HG03060 (cell line): ENCODE measurements around the gene PDZD7.
"Not testable (repeated sequence)": the region's sequence is repeated elsewhere in the genome, so short reads cannot be mapped to it uniquely, and the experiment has no call there.

Experiments
- ATAC-seq: cut with Tn5 transposase; IDR thresholded peaks from one replicate; pipeline ENCODE4 v1.9.1; 2021; ENCODE audit warnings: low read depth, moderate number of reproducible peaks; ENCODE audit not compliant: unreplicated experiment

Gene PDZD7

DNA sequence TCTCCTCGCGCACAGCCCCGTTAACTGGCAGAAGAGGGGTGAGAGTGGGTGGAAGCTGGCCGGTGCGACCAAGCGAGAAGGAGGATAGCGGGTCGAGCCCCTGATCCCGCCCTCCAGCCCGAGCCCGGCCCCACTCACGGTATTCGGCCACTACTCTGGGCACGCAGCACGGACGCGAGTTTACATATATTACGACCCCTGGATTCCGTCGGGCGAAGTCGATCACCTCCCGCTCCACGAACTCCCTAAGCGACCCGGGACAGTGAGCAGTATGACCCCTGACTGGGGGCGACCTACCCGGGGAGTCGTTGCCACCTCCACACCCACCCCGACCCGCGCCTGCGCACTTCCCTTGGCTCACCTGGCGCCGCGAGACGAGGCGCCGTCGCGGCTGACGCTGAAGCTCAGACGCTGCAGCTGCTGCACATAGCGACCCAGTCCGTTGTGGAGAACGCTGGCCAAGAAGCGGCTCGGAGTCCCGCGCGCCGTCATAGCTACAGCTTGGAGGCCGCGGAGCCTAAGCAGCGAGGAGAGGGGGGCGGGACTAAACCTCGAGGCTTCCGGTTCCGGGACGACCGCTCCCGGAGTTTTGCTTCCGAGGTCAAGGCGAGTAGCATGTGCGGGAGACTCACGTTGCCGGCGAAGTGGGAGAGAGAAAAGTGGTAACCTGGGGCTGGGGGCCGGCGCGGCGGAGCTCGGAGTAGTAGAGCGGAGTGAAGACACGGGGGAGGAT lies 43.8 kb downstream of the PDZD7 start, which contains the start of the genes MRPL43 and TWNK:
TSS of gene MRPL43 (minus strand) at position 546 of the 733 bp plus-strand sequence. CDS start at position 492, 54 bp downstream.
TSS of gene TWNK (plus strand) at position 592 of the 733 bp plus-strand sequence. CDS start 668 bp downstream, outside the sequence.
- ATAC-seq = no peak

DNA sequence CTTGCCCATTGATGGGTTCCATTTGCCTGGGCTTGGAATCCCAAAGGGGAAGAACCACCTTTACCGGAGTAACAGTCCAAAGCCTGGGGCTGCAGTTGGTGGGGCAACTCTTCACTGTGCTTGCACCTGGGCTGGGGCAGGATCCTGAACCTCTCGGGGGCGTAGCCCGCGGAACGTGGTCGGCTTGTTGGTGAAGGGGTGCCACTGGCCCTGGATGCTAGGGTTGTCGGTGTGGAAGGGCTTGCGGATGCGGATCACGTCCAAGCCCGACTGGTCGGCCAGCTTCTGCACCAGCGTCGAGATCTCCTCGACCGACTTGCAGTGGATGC lies 44.3 kb downstream of the PDZD7 start:
- no peak for ATAC-seq

DNA sequence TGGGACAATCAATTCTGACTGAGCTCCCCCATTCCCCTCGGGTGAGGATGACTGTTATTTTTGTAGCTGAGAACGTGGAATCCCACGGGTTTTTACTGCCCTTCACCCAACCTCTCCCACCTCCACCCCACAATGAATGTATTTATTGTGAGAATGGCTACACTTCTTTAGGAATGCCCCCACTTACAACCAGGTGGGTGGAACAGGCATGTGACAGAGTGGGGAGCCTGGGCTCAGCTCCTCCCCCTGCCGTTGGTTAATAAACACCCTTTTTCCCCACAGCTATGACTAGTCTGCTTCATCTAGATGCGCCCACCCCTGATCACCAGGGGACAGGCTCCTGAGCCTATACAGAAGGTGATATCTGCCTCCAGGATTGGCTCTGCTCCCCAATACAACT lies 45.6 kb downstream of the PDZD7 start:
- ATAC-seq = no peak

DNA sequence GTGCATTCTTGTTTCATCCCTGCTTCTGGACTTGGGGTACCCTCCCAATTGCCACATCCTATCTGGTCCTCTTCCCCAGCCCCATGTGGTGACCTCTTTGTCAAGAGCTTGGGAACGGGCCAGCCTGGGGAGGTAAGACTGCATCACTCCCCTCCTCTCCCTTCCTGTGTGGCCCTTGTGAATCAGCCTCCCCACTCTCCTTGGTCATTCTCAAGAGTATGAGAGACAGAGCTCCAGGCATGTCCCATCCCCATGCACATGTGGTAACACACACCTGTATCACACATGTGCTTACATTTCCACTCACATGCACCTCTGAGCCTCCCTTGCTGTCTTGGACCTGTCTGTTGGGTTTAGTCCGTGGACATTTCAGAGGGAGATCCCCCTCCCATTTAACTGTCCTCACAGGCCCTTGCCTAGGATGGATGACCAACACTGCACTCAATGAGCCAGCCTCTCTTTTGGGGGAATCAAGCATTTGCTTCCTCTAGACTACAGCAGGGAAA lies 46.2 kb downstream of the PDZD7 start:
- ATAC-seq = no peak

DNA sequence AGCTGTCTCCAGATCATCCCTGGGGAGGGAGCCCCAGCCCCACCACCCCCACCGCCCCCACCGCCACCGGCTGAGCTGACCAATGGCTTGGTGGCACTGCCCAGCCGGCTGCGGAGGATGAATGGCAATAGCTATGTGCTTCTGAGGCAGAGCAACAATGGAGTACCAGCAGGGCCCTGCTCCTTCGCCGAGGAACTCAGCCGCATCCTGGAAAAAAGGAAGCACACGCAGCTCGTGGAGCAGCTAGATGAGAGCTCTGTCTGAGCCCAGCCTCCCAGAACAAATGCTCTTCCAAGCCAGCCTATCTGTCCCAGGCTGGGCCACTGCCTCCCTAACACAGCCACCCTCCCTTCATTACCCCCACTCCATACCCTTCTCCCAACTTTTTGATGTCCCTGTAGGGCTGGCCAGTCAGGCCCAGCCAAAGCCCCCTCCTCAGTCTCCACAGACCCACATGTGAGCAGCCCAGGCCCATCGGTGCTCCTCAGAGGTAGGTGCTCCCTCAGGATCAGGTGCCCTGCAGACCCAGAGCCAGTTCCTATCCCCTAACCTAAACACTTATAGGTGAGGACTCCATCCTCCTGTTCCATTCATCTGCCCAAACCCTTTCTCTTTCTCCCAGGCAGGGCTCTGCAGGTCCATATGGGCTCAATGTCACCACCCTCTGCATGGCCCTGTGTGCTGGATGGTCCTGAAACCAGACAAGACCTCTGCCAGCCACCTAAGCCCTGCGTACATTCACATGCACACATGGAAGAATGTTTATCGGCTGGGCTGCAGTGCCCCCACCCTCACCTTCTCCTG lies 46.9 kb downstream of the PDZD7 start:
- no peak for ATAC-seq

DNA sequence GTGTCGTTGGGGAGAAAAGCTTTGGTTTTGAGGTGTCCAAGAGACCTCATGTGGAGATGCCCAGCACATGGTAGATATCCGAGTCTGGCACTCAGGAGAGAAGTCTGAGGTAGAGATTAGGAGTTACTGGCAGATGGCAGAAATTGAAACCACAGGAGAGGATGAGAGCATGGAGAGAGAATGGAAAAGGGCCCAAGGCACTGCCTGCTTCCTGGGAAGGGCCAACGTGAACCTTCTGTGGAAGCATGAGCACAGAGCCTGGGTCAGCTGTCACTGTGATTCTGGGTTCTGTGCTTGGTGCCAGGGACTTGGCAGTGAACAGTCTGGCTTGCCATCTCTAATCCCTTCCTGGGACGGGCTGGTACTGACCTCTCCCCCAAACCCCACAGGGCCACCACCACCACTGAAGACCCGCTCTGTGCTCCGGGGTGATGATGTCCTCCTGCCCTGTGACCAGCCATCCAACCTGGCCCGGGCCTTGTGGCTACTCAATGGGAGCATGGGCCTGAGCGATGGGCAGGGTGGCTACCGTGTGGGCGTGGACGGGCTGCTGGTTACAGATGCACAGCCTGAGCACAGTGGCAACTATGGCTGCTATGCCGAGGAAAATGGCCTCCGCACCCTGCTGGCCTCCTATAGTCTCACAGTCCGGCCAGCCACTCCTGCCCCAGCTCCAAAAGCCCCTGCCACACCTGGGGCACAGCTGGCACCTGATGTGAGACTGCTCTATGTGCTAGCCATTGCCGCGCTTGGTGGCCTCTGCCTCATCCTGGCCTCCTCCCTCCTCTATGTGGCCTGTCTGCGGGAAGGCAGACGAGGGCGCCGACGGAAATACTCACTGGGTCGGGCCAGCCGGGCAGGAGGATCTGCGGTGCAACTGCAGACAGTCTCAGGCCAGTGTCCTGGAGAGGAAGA lies 47.8 kb downstream of the PDZD7 start:
- ATAC-seq = no peak

DNA sequence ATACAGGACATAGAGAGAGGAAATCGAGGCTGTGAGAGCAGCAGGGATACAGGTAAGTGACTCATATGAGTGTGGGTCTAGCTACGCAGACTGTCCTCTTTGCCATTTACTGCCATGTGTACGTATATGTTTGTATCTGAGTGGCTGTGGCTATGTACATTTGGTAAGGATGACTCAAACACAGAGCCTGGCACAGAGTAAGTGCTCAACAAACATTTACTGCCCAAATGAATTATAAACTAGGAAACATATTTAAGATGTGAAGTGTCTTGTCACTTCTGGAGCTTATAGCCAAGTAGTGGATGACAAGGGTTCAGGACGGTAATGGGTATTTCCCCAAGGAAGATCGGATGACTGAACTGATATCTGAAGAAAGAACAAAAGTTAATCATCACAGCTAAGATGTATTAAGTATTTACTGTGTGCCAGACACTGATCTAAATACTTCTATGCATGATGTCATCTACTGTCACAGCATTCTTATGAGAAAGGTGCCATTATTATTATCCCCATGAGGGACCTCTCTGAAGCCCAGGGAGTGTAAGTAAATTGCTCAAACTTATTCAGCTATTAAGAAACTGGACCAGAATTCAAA lies 49.7 kb downstream of the PDZD7 start:
- no peak for ATAC-seq

DNA sequence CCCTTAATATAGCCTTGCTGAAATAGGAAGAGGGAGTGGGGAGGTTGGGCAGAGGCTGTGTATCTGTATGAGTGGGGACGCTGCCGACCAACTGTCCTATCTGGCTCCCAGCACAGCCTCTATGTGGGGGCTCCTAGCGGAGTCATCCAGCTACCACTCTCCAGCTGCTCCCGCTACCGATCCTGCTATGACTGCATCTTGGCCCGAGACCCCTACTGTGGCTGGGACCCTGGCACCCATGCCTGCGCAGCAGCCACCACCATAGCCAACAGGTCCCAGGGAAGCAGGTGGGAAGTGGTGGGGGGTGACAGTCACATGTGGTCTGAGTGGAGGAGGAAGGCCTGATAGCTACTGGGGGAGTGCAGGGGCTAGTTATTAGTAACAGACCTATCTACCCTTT lies 50.2 kb downstream of the PDZD7 start:
- ATAC-seq = no peak

DNA sequence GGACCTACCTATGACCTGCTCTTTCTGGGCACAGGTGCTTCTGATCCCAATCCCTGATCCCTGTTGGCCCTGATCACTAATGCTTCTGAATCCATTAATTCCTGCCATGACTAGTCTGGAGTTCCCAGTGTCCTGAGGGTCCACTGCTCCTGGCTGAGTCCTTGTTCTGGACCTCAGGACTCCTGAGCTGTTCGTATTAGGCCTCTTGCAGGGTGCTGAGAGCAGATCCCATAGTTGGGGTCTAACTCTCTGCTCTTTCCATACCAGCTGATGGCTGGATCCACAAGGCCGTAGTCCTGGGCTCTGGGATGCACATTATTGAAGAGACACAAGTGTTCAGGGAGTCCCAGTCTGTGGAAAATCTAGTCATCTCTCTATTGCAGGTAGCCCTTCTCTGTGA lies 50.6 kb downstream of the PDZD7 start:
- ATAC-seq = no peak

DNA sequence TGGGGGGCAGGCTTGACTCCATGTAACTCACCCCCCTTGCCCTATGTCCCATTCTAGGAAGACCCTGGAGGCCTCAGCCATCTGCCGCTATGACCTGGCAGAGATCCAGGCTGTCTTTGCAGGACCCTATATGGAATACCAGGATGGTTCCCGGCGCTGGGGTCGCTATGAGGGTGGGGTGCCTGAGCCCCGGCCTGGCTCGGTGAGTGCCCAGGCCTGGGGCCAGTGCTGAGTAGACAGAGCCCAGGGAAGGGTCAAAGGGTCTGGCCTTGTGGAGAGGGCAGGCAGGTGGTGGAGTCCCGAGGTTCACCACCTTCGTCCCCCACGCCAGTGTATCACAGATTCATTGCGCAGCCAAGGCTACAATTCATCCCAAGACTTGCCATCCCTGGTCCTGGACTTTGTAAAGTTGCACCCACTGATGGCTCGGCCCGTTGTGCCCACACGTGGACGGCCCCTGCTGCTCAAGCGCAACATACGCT lies 51.1 kb downstream of the PDZD7 start:
- ATAC-seq = no peak

DNA sequence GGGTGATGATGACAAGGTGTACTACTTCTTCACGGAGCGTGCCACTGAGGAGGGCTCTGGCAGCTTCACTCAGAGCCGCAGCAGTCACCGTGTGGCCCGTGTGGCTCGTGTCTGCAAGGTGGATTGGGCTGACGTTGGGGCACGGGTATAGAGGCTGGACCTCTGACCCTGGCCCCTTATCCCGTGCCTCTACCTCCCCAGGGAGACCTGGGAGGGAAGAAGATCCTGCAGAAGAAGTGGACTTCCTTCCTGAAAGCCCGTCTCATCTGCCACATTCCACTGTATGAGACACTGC lies 52.1 kb downstream of the PDZD7 start:
- ATAC-seq = no peak

DNA sequence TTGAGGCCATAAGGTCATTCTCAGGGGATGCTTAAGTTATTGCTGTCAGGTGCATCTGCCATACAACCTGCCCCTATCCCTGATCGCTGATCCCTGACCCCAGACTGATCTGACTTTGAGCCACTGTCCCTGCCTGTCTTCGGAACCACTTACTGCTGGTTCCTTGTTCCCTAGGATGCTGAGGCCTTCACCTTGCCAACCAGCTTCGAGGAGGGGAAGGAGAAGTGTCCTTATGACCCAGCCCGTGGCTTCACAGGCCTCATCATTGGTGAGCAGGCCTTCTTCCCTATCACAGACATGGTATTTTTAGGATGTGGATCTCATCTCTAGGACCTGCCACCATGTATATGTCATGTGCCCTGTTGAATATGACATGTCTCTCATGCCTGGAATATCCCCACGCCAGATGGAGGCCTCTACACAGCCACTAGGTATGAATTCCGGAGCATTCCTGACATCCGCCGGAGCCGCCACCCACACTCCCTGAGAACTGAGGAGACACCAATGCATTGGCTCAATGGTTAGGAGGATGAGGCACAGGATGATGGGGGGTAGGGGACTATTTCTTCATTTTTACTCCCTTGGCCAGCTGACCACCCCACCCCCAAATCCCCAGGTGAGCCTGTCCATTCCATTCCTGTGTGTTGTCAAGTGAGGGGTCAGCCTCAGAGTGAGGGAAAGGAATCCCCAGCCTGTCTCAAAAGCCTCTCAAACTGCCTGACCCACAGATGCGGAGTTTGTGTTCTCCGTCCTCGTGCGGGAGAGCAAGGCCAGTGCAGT lies 52.6 kb downstream of the PDZD7 start:
- no peak for ATAC-seq

DNA sequence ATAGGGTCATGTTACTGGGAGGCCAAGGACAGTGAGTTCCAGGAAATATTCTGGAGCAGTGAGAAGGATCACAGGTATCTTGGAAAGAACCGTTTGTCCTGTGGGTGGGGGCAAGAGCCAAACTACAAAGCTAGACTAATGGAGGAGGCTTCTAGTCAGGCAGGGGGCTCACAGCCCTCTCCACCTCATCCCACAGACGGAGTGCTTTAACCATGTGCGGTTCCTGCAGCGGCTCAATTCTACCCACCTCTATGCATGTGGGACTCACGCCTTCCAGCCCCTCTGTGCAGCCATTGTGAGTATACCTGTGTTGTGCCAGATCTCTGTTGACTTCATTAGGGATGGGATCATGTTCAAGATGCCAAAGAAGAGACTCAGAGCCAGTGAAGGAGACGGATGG lies 53.5 kb downstream of the PDZD7 start:
- no peak for ATAC-seq

DNA sequence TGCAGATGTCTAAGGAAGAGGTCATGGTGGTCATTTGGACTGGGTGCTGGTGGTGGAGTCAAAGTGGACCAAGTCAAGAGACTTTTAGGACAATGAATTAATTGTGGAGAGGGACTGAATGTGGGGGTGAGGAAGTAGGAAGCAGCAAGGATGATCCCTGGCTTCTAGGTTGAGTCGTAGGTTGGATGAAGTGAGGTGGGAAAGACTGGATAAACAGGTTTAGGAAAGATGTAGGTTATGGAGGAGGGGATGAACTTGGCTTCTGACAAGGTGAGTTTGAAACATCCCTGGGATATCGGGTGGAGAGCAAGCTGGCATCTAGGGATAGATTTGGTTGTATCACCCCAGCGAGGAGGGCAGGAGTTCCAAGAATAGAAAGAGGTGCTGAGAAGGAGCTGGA lies 54.0 kb downstream of the PDZD7 start:
- no peak for ATAC-seq

DNA sequence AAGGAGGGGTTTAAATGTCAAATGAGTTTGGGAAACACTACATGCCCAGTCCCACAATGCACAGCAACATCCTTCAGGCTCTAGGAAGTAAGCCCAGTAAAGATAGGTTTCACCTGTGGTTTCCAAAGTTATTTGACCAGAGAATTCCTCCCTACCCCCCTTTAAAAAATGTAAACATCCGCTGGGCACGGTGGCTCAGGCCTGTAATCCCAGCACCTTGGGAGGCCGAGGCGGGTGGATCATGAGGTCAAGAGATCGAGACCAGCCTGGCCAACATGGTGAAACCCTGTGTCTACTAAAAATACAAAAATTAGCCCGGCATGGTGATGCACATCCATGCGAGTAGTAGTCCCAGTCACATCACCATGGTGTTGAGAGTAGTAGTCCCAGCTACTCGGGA lies 55.5 kb downstream of the PDZD7 start:
- ATAC-seq = not testable (repeated sequence)

DNA sequence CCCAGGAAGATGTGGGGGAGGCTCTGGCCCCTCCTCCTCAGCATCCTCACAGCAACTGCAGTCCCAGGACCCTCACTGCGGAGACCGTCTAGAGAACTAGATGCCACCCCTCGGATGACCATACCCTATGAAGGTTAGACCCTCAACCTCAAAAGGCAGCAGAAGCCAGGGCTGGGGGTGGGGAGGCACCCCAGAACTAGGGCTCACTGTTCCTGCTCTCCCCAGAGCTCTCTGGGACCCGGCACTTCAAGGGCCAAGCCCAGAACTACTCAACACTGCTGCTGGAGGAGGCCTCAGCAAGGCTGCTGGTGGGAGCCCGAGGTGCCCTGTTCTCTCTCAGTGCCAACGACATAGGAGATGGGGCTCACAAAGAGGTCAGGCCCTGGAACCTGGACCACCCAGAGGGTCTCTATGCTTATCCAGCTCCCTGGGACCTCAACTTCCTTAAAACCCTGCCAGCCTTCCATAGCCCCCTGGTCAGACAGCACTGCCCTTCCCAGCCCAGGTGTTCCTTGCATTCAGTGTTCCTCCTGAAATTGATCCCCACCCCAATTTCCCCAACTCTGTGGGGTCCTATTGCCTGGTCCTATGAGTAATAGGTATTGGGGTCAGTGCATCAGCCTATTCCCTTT lies 57.9 kb downstream of the PDZD7 start:
- no peak for ATAC-seq

DNA sequence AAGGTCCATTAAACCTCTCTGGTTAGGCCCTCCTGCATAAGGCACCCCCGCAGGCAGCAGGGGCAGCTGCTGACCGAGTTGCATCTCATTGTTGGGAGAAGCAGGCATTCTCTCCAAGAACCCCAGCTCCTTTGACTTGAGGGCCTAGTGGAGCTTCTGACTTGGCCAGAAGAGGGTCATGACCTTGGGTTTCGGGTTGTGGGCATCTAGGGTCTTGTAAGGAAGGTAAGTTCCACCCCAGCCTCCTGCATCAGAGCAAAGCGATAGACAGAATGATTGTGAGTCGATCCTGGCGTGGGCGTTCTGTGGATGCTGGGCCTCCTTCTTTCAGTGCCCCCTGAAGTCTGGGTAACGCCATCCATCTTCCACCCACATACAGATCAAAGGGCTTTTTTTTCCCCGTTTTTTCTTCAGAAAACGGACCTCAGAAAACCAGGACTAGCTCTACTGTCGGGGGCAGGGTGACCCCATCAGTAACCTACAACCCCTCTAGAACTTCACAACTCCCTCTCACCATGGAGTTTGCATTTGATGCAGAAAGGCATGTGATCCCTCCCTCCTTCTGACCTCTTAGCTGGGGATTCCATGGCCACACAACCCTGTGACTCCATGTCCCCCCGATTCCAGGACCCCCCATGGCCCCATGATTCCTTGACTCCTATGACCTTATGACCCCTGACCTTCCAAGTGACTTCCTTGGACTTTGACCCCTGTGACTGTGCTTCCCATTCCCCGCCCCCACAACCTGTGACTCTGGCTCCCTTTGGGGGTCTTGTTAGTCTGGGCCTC lies 58.6 kb downstream of the PDZD7 start:
- no peak for ATAC-seq
